Stimulated activated CD8-positive, alpha-beta memory T cell treated with anti-CD3 and anti-CD28 coated beads, Interleukin-7, amount 100 ng/mL, for 4 hours (primary cell): Measurements from ENCODE around the gene CCL7.
"Not testable (repeated sequence)": the region's sequence is repeated elsewhere in the genome, so short reads cannot be mapped to it uniquely, and the experiment has no call there.

Experiments used
- DNase-seq, 2 donors: peaks; one replicate each; pipeline ENCODE4 v3.0.0-alpha.2; 2020; ENCODE audit warnings: low read depth in 2 of 2

The CCL7 gene

DNA sequence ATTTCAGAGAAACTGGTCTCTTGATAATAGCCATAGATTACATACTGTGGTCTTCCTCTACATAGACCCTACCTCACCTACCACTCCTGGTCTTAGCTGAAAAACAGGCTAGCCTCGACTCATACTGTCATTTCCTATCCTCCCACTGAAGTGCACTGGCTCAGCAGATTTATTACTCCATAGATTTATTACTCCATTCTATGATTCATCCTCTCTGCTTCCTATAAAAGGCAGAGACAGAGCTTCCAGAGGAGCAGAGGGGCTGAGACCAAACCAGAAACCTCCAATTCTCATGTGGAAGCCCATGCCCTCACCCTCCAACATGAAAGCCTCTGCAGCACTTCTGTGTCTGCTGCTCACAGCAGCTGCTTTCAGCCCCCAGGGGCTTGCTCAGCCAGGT, at the start of gene CCL7:
TSS of gene CCL7 (plus strand) at position 253 of the 400 bp plus-strand sequence. CDS start at position 323, 70 bp downstream.
- no peak for DNase-seq

DNA sequence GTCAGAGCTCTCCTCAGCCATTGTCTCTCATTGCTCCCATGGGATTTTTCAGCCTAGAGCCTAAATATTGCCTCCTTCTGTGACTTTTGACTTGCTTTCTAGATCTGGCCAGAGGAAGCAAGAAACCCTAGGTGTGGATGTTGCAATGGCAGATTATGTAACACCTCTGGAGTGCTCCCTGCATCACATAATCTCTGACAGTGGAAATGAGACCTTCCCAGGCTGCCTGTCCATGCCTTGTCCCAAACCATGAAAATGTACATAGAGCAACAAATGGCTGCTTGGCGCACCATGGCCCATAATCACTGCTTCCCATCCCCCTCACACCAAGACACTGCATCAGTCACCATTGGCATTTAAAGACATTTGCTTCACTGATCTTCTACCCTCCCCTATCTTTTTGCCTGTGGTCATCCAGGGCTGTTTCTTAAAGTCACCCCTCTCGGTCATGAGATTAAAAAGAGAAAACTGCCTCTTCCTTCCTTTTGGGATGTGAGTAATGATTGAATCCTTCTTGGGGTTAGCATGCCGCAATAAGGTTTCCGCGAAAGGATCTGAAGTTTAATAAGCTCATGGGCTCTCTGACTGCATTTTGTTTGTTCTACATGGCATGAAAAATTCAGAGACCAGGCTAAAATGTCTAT, 49.1 kb upstream of the CCL7 start:
- no peak for DNase-seq

DNA sequence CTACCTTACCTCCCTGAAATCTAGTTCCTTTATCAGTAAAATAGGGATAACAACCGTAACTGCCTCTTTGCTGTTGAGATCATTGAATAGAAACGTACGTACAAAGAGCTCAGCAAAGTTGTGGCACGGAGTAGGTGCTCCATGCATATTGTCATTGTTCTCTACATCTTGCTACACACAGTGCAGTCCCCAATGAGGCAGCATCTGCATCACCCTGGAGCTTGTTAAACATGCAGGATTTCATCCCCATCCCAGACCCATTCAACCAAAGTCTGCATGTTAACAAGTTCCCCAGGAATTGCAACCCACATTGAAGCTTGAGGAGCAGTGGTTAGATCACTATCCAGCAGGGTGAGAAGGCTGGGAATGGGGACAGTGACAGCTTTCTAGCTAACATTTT, 48.6 kb upstream of the CCL7 start:
- DNase-seq: no peak

DNA sequence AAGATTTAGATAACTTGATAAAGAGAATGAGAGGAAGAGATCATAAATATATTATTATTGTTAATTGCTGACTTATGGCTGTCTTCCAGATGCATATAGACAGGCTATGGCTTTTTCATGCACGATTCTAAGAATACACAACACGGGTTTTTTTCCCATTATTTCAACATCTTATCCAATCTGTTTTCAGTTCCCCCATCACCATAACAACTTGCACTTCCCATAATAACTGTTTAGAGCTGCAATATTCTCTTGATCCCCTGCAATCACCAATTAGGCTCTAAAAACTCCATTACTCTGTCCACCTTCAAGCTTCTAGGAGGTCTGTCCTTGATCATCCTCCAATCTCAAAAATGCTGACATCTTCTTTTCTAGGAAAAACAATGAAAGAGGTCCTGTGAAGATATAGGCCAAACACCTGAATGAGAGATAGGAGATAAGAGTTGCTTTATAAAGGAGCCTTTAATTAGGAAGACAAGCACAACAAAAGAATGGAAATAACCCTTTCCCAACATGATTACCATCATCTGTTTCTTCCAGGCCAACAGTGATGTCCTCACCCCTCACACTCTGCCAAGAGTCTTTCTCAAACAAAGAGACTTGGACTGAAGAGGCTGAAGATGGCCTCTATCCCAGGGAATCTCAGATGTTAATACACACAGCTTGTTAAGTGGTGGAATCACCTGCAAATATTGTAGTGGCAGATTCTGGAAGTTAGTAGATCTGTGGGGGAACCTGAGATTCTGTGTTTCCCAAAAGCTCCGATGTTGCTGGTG, 47.1 kb upstream of the CCL7 start:
- no peak for DNase-seq

DNA sequence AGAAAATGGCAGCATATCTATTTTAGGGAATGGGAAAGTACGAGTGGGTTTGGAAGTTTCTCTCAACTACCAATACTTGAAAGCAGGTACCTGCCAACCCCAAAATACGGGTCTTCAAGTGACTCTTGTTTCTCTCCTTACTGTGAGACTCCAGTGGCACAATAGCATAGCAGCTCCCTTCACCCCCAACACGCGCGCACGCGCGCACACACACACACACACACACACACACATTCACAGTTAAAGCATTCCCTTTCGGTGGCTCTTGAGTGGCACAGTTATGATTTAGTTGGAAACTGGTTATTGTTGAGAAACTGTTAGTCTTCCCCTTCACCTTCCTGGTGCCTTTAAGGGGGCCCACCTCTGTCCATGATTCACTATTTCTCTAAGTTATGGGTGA, 45.0 kb upstream of the CCL7 start:
- DNase-seq: no peak

- no peak for DNase-seq
These were observed 43.8 kb upstream of the CCL7 start for GRCh38 chr17:34226011-34226743.

GRCh38 chr17:34226744-34227034, 43.3 kb upstream of the CCL7 start:
- DNase-seq: no peak

GRCh38 chr17:34227293-34227692, 42.7 kb upstream of the CCL7 start:
- not testable (repeated sequence) for DNase-seq

- DNase-seq: no peak
These were observed 42.3 kb upstream of the CCL7 start for GRCh38 chr17:34227707-34228106.

DNA sequence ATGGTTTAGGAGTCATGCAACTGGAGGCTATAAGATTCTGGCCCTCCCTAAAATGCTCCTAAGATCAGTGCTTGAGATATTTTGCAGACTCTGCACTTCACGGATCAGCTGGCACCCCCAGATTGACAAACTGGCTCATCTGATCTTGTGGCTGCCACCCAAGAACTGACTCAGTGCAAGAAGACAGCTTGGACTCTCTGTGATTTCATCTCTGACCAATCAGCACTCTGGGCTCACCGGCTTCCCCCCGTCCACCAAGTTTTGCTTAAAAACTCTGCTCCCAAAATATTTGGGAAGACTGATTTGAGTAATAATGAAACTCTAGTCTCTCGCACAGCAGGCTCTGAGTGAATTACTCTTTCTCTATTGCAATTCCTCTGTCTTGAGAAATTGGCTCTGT, 41.2 kb upstream of the CCL7 start:
- no peak for DNase-seq

GRCh38 chr17:34230342-34230741, 39.7 kb upstream of the CCL7 start:
- DNase-seq: no peak

DNA sequence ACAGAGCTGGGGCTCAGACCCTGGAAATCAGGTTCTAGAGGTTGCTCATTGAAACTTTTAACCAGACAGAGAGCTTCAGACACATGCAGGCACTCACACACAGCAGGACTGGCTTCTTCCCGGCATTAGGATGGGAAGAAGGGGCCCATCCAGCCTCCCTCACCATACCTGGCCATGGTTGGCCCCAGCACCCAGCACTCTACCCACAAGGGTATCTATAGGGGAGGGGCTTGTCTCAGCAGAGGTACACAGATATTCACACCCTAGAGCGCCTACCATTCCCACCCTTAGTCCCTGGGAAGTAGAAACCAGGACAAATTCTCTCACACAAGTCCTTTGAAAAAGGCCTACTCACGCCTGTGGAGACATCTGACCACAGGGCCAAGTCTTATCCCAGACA, 35.4 kb upstream of the CCL7 start:
- DNase-seq: no peak

DNA sequence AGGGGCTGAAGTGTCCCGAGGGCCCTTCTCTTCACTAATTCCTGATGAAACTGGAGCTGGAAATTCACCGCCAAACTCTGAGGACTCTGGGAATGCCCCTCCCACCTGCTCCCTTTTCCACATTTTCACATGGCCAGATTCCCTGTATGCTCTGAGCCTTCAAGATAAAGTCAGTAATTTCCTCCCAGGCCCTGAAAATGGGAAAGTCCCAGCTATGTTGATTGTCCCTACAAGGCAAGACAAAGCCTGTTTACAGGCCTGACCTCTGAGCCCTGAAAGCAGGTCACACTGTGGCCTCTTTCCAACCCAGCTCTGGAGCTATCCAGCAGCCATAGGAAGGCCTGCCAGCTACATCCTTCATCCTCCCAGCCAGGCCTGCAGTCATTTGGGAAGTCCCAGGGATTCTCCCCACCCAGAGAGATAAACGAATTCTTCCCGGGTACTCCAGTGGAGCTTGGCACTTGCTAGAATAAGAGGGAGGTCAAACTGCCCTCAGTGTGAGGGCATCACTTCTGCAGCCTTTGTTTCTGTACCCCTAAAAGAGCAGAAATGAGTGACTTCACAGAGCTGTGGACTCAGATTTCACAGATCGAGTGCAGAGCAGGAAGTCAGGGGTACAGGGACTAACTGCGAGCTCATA, 34.5 kb upstream of the CCL7 start:
- no peak for DNase-seq

- no peak for DNase-seq
These were observed 33.6 kb upstream of the CCL7 start for GRCh38 chr17:34236281-34236892.

- no peak for DNase-seq
These were observed 32.6 kb upstream of the CCL7 start for GRCh38 chr17:34237458-34237857.

DNA sequence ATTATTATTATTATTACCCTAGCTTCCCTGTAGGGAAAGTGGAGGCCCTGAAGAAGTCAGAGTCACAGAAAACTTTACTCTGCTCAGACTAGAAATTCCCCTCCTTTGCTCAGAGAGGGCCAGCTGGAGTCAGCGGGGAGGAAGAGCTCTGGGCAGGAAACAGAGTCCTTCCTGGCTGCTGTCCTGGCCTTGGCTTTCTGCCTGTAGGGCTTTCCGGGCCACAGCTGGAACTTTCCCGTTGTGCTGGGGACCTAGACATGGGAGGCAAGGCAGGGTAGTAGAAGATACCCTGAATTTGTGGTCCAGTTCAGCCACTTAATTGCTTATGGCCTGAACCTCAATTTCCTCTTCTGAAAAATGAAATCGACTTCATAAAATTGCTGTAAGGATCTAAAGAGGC, 29.0 kb upstream of the CCL7 start:
- DNase-seq: no peak

DNA sequence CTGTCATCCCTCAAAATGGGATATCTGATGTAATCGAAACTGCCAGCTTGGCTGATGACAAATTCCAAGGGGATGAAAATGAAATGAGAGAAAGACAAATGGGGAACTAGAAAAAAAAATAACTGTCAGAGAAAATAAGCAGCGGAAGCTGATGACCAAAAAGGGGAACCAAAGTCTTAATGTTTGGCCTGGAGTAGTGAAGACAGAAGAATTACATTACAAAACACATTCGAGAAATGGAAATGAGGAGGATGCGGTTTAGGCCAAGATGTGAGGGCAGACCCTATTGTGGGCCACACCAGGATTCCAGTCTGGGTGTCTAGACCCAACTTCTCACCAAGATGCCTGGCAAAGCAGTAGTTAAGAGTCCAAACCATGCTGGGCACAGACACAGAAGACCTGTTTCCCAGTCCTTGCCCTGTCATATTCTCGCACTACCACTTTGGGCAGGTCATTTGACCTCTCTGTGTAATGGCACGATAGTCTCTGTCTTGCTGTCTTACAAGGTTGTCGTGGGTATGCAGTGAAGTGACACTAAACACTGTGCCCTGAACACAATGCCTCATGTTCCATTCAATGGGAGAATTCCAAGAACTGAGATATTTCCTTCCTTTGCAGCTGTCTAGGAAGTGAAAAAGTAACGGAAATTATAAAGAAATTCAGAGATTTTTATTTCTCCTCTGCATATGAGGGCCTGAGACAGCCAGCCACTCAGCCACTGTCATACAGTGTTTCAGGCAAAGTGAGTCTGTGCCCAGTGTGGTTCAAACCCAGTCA, 27.2 kb upstream of the CCL7 start:
- no peak for DNase-seq

GRCh38 chr17:34243364-34244320, 26.4 kb upstream of the CCL7 start:
- DNase-seq: no peak

- no peak for DNase-seq
These were observed 24.6 kb upstream of the CCL7 start for GRCh38 chr17:34245351-34245905.

DNA sequence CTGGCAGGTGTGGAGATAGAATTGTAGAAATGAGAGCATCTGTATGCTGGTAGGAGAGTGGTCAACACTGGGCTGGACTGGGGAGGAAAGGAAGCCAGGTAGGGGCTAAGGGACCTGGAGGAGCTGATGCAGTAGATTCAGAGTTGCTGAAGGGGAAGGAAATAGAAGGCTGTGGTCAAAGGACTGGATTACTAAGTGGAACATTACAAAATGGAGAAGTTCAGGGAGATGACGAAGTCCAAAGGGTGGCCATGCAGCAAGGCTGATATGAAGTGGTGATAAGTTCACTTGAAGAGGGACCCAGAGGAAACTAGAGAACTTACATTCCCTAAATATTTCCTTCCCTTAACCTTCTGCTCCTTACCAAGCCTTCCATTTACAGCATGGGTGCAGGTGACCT, 23.6 kb upstream of the CCL7 start:
- no peak for DNase-seq
